ENCODE data around the gene FUT4. TPM values are rescaled to one million over a fixed set of nuclear protein-coding genes. Genes with fewer than 3 reads are reported as not detected.
"Not testable (repeated sequence)": the region's sequence is repeated elsewhere in the genome, so short reads cannot be mapped to it uniquely, and the experiment has no call there.

FUT4 gene
- total RNA-seq, 4 donors from 2014 or later: 0.92 to 1.9 (median 1.5) TPM

DNA sequence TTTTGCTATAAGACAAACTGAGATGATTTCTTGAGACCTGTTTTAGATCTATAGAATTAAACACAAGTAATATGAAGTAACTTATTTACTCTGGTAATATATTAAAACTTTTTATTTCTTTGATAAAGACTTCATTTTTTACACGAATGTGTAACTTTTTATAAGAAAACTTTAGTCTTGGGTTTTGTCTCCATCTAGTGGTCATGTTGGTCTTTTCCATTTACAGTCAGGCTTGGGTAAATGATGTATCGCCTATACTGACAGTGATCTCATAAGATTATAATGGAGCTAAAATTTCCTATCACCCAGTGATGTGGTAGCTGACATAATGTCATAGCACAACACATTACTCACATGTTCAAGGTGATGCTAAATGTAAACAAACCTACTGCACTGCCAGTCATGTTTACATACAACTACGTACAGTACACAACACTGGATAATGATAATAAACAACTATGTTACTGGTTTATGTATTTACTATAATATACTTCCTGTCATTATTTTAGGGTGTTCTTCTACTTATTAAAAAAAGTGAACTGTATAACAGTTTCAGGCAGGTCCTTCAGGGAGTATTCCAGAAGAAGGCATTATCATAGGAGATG is 38.9 kb upstream of the FUT4 start:
- H3K27ac ChIP-seq: no peak overlapping the region
- no peaks in the 10 kb centered on the region for H3K9me3 ChIP-seq
- intact Hi-C loops (cut with DNase I; ENCODE audit: low total_unique reads): loop anchor here (2.0 kb wide), 1 partner anchor 610 kb away; no protein-coding TSS in a partner anchor
- H3K4me1 ChIP-seq: no peaks in the 10 kb centered on the region
- peaks cover 0 to 12% of the 10 kb centered on the region in 2 donors for H3K36me3 ChIP-seq
- H3K27me3 ChIP-seq: no peaks in the 10 kb centered on the region
- TF ChIP-seq, protein P1, sequence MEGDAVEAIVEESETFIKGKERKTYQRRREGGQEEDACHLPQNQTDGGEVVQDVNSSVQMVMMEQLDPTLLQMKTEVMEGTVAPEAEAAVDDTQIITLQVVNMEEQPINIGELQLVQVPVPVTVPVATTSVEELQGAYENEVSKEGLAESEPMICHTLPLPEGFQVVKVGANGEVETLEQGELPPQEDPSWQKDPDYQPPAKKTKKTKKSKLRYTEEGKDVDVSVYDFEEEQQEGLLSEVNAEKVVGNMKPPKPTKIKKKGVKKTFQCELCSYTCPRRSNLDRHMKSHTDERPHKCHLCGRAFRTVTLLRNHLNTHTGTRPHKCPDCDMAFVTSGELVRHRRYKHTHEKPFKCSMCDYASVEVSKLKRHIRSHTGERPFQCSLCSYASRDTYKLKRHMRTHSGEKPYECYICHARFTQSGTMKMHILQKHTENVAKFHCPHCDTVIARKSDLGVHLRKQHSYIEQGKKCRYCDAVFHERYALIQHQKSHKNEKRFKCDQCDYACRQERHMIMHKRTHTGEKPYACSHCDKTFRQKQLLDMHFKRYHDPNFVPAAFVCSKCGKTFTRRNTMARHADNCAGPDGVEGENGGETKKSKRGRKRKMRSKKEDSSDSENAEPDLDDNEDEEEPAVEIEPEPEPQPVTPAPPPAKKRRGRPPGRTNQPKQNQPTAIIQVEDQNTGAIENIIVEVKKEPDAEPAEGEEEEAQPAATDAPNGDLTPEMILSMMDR (IDR thresholded peaks at IDR 0.05 in 4 of 5, conservative IDR thresholded peaks at IDR 0.05 in 1 of 5): peak; percentile 24 to 59 (median 41)
- no peak for TF ChIP-seq POLR2A (IDR thresholded peaks at IDR 0.05)
- in situ Hi-C loops (cut with MboI; ENCODE audit: low sequenced_read_pairs in 4 of 4): loop anchor here in 3 of 4 donors (5.0 to 25.0 kb wide), 3 partner anchors 607 to 617 kb away; no protein-coding TSS in a partner anchor
- ATAC-seq (no peak), DNase-seq (no peak)
- no peak overlapping the region for H3K4me3 ChIP-seq

DNA sequence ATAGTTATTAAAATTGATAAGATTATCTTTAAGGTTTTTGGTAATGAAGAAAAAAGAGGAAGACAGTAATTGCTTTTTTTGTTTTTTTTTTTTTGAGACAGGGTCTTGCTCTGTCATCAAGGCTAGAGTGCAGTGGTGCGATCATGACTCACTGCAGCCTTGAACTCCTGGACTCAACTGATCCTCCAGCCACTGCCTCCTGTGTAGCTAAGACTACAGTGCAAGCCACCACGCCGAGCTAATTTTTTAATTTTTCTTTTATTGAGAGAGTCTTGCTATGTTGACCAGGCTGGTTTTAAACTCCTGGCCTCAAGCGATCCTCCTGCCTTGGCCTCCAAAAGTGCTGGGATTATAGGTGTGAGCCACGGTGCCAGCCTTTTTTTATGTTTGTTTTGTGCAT is 37.2 kb upstream of the FUT4 start:
- H3K9me3 ChIP-seq; DNase-seq; intact Hi-C loops (cut with DNase I; ENCODE audit: low total_unique reads); ATAC-seq; H3K27me3 ChIP-seq; H3K4me1 ChIP-seq; H3K36me3 ChIP-seq; H3K4me3 ChIP-seq; H3K27ac ChIP-seq: not testable (repeated sequence)
- in situ Hi-C loops (cut with MboI; ENCODE audit: low sequenced_read_pairs in 4 of 4): loop anchor here in 2 of 4 donors (10.0 to 25.0 kb wide), 2 partner anchors 612 to 619 kb away; no protein-coding TSS in a partner anchor

DNA sequence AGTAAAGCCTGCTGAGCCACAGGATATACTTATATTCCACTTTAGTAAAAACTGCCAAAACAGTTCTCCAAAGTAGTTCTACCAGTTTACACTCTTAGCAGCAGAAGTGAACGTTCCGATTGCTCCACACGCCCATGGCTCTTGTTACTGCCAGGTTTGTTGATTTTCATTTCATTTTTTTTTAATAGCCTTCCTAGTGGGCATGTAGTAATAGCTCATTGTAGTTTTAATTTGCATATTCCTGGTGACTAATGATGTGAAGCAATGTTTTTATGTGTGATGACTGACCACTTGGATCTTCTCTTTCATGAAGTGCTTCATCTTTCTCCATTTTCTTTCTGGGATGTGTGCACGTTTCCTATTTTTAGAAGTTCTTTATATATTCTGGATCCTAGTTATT is 36.2 kb upstream of the FUT4 start:
- DNase-seq (no peak), ATAC-seq (no peak)
- in situ Hi-C loops (cut with MboI; ENCODE audit: low sequenced_read_pairs in 4 of 4) (loop anchor here in 2 of 4 donors (10.0 to 25.0 kb wide), 2 partner anchors 613 to 620 kb away; no protein-coding TSS in a partner anchor), intact Hi-C loops (cut with DNase I; ENCODE audit: low total_unique reads) (no loop called here)
- Histone ChIP-seq H3K27ac (no peak overlapping the region), H3K9me3 (no peaks in the 10 kb centered on the region), H3K4me3 (no peak overlapping the region), H3K36me3 (no peaks in the 10 kb centered on the region), H3K27me3 (peaks cover 0 to under 1% (median 0%) of the 10 kb centered on the region in 3 donors), H3K4me1 (peaks cover 0 to 5% of the 10 kb centered on the region in 2 donors)
- TF ChIP-seq, protein P1 (IDR thresholded peaks at IDR 0.05 in 4 of 5, conservative IDR thresholded peaks at IDR 0.05 in 1 of 5): no peak
- TF ChIP-seq POLR2A (IDR thresholded peaks at IDR 0.05): no peak

DNA sequence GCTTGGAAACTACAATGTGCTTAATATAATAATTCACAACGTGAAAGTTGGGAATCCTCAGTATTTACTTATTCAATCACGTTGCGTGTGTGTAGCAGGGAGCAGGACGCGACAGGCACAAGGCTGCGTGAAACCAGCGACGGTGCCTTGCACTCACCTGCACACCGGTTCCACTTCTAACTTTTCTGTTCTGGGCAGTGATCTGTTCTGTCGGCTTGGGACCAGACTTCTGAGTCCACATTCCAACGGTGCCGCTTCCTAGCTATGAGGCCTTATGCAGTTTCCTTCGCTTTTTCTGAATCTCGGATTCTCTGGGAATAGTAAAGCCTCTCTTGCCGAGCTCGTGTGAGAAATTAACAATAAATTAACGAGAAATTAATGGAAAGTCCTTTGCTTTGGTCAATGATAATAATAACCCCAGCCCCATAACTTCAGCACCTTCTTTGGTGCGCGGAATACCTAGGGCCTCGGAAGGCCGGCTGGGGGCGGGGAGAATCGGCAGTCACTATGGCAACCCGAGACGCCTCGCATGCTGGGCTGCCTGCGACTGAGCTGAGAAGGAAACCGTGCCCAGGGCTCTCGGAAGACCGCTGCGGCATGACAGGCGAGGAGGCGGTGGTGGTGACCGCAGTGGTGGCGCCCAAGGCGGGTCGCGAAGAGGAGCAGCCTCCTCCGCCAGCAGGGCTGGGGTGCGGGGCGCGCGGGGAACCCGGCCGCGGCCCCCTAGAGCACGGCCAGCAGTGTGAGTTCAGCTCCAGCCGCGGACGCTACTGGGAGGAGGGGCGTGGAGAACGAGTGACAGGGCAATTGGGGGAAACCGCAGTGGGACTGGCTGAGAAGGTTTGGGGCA is 31.6 kb upstream of the FUT4 start, which contains the start of gene C11orf97:
Gene C11orf97 (plus strand): TSS at position 530 of the 850 bp plus-strand sequence. CDS start 68 bp downstream, at position 598.
- in situ Hi-C loops (cut with MboI; ENCODE audit: low sequenced_read_pairs in 4 of 4) (loop anchor here in 1 of 4 donors (25.0 kb wide), 1 partner anchor 625 kb away; no protein-coding TSS in a partner anchor), intact Hi-C loops (cut with DNase I; ENCODE audit: low total_unique reads) (no loop called here)
- Histone ChIP-seq H3K36me3 (no peaks in the 10 kb centered on the region), H3K27ac (no peak within 1 kb of the TSS), H3K4me1 (peaks cover 0 to 9% of the 10 kb centered on the region in 2 donors), H3K27me3 (peaks cover 0 to 2% (median 0%) of the 10 kb centered on the region in 3 donors), H3K9me3 (no peaks in the 10 kb centered on the region), H3K4me3 (peak within 1 kb of the TSS; percentile 45 to 54 (median 51))
- TF ChIP-seq, protein P1 (IDR thresholded peaks at IDR 0.05 in 4 of 5, conservative IDR thresholded peaks at IDR 0.05 in 1 of 5): no peak
- no peak for TF ChIP-seq POLR2A (IDR thresholded peaks at IDR 0.05)
- ATAC-seq: peak in 1 of 2 donors; percentile 30
- peak in 1 of 2 donors; percentile 4 for DNase-seq

All from gastrocnemius medialis (tissue), 4 donors.